Measurements from ENCODE around the gene TRAPPC13.

DNA sequence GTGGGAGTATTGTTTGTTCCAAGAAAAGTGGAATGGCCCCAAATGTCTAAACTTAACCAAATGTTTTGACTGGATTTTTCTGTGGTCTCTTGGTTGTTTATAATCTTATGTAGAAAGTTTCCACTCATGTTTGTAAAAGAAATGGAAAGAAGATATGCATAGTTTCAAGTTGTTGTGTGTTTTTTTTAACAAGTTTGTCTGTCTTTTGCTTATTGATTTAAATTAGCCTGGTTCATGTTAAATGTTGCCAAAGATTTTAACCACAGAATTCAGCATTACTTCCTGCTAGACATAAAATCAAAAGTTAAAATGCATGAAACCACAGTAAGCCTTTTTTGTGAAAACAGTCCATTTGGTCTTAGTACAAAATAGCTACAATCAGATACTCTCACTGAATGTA lies 47.7 kb upstream of the TRAPPC13 start:
- TF ChIP-seq, protein P1, sequence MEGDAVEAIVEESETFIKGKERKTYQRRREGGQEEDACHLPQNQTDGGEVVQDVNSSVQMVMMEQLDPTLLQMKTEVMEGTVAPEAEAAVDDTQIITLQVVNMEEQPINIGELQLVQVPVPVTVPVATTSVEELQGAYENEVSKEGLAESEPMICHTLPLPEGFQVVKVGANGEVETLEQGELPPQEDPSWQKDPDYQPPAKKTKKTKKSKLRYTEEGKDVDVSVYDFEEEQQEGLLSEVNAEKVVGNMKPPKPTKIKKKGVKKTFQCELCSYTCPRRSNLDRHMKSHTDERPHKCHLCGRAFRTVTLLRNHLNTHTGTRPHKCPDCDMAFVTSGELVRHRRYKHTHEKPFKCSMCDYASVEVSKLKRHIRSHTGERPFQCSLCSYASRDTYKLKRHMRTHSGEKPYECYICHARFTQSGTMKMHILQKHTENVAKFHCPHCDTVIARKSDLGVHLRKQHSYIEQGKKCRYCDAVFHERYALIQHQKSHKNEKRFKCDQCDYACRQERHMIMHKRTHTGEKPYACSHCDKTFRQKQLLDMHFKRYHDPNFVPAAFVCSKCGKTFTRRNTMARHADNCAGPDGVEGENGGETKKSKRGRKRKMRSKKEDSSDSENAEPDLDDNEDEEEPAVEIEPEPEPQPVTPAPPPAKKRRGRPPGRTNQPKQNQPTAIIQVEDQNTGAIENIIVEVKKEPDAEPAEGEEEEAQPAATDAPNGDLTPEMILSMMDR (IDR thresholded peaks at IDR 0.05; ENCODE audit: low read depth, low read length, poor library complexity, severe bottlenecking): no peak
- no peak for TF ChIP-seq EZH2phosphoT487 (IDR thresholded peaks at IDR 0.05; ENCODE audit: borderline replicate concordance, low read length)
